Effector CD8-positive, alpha-beta T cell (primary cell): ENCODE measurements around the gene MXD3.
"Not testable (repeated sequence)": the region's sequence is repeated elsewhere in the genome, so short reads cannot be mapped to it uniquely, and the experiment has no call there.

ENCODE experiments used
- DNase-seq: peaks from one replicate; lab custom pipeline; 2025; lab: John Stamatoyannopoulos, UW

The MXD3 gene

GRCh38 chr5:177265395-177265794 lies 46.3 kb downstream of the MXD3 start:
- DNase-seq = no peak

GRCh38 chr5:177264178-177264577 lies 47.5 kb downstream of the MXD3 start:
- no peak for DNase-seq

- no peak for DNase-seq
Observed at GRCh38 chr5:177261510-177261909, 50.2 kb downstream of the MXD3 start.

GRCh38 chr5:177260961-177261360 lies 50.7 kb downstream of the MXD3 start:
- no peak for DNase-seq

GRCh38 chr5:177258711-177259110 lies 53.0 kb downstream of the MXD3 start:
- DNase-seq = not testable (repeated sequence)
